DLD1 (cell line): Measurements from ENCODE around the gene ARL9.
"Not testable (repeated sequence)": the region's sequence is repeated elsewhere in the genome, so short reads cannot be mapped to it uniquely, and the experiment has no call there.

ENCODE experiments used
- in situ Hi-C: cut with HindIII; loops from 2 replicates; pipeline ENCODE4 v1.10.0; 2017; ENCODE audit warnings: low sequenced_read_pairs

The ARL9 gene, protein sequence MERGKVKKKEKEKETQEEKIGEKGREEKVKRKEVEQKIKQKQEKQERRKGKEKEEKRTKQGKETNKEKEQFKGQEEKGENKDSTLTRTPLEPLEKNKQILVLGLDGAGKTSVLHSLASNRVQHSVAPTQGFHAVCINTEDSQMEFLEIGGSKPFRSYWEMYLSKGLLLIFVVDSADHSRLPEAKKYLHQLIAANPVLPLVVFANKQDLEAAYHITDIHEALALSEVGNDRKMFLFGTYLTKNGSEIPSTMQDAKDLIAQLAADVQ

DNA sequence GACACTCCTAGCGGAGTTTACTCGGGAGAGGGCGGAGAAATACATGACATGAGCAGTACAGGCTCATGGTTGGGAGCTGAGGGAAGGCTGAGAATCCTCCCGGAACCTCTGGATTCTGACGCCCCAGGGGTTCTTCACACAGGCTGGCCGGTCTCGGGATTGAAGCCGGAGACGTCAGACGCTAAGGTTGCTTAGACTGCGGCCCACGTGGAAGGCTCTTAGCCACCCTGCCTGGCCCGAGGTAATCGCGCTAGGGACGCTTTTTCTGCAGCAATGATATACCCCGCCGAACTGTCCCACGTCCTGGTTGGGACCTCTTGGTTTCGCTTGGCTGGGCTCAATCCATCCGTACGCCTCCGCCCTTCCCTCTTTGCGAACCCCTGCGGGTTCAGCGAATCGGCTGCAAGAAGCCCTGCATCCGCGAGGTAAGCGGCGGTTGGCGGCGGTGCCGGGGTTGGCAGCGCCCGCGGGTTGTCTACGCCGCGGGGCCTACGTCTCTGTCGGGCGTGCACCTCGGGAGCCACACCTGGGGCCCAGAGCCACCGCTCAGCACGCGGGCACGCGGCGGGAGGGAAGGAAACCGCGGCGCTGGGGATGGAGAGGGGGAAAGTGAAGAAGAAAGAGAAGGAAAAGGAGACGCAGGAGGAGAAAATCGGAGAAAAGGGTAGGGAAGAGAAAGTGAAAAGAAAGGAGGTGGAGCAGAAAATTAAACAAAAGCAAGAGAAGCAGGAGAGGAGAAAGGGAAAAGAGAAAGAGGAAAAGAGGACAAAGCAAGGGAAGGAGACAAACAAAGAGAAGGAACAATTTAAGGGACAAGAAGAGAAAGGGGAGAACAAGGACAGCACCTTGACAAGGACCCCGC lies at the start of gene ARL9:
Gene ARL9 (plus strand): TSS at position 523 of the 862 bp plus-strand sequence. CDS start 72 bp downstream, at position 595.
- in situ Hi-C loops = no loop called here

DNA sequence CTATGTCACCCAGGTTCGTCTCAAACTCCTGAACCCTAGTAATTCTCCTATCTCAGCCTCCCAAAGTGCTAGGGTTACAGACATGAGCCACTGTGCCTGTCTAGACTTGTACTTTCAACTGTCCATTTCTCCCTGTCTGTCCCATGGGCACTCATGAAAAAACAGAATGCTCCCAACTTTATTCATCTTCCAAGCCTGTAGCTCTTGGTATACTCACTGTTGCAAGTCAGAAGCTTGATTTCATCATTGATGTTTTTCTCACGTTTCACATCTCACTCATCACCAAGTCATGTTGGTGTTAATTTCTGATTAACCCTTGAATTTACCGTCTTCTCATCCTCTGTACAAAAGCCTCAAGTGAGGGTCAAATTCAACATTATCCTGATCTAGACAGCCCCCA lies 45.5 kb upstream of the ARL9 start:
- in situ Hi-C loops = no loop called here

DNA sequence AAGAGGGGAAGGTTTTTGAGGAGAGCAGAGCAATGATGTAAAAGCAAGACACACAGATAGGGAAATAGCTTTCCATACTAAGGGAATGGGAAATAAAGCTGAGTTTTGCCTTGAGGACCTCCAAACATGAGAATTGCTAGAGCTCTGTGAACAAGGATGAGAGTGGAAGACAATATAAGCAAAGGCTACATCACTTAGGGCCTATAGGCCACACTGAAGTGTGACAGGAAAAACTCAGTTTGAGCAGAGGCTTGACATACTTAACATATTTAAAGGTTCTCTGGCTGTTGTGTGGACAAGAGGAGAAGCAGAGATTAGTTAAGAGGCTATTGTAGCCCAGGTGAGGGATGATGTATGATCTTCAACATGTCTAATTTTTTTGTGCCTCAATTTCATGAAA lies 43.4 kb upstream of the ARL9 start:
- in situ Hi-C loops = no loop called here

DNA sequence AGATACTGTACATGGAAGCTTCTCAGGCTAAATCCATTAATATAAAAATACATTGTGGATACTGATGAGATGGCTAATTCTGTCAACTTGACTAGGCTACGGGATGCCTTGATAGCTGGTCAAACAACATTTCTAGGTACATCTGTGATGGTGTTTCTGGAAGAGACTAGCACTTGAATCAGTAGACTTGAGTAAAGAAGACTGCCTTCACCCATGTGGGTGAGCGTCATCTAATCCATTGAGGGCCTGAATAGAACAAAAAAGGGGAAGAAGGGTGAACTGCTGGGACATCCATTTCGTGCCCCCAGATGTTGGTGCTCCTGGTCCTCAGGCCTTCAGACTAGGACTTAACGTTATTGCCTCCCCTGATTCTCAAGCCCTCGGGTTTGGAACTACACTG lies 41.9 kb upstream of the ARL9 start:
- in situ Hi-C loops = no loop called here

DNA sequence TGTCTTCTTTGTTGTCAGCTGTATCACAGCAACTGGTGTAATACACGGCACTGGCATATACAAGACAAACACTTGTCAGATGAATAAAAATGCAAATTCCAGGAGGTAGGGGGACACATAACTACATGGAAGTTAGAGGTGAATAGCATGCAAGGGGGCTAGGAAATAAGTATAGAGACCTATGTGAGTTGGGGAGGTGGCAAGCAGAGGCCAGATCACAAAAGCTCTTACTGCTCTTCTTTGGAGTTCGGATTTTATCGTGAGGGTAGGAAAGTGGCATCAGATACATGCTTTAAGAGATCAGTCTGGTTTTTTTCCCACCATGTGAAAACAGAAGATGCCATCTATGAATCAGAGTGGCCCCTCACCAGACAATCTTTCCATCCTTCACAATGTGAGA lies 41.0 kb upstream of the ARL9 start:
- in situ Hi-C loops = no loop called here

DNA sequence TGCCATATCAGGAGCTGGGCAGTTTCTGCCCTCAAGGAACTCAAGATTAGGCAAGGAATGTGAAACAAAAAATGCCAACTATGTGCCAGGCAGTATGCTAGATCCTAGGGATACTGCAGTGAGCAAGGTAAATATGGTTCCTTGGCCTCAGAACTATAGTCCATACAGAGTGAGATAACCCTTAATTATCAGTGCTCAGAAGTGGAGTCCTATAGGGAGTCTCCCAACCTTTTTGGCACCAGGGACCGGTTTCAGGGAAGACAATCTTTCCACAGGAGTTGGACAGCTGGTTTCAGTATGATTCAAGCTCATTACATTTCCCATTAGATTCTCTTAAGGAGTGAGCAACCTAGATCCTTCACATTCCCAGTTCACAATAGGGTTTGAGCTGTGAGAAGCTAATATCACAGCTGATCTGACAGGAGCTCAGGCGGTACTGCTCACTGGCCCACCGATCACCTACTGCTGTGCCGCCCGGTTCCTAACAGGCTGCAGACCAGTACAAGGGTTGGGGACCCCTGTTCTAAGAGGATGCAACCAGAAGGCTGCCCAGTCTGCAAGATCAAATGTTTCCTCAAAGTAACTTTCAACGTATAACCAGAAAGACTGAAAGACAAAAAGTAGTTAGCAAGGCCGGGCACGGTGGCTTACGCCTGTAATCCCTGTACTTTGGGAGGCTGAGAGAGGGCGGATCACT lies 39.8 kb upstream of the ARL9 start:
- in situ Hi-C loops = no loop called here

DNA sequence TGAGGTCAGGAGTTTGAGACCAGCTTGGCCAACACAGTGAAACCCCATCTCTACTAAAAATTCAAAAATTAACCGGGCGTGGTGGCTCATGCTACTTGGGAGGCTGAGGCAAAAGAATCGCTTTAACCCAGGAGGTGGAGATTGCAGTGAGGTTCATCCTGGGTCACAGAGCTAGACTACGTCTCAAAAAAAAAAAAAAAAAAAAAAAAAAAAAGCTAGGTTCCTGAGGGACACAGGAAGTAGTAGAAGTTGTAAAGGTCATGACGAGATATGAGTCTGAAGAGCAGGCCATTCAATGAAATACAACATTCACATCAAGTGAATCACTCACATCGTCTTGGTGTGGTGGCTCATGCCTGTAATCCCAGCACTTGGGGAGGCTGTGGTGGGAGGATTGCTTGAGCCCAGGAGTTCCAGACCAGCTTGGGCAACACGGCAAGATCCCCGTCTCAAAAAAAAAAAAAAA lies 39.3 kb upstream of the ARL9 start:
- in situ Hi-C loops = not testable (repeated sequence)

DNA sequence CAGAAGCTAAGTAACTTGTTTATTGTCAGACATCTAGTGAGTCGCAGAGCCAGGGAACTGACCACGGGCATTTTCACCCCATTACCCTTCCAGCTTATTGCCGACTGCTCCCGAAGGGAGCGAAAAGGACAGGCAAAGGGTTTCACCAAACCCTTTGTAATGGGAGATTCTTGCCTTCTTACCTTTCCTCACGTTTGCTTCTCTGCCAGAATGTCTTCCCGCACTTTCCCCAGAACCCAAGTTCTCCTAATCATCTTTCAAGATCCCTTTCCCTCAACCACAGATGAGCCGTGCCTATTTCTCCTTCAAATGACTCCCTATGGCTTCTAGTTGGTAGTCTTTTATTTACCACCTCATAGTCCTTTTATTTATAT lies 38.7 kb upstream of the ARL9 start:
- in situ Hi-C loops = no loop called here

DNA sequence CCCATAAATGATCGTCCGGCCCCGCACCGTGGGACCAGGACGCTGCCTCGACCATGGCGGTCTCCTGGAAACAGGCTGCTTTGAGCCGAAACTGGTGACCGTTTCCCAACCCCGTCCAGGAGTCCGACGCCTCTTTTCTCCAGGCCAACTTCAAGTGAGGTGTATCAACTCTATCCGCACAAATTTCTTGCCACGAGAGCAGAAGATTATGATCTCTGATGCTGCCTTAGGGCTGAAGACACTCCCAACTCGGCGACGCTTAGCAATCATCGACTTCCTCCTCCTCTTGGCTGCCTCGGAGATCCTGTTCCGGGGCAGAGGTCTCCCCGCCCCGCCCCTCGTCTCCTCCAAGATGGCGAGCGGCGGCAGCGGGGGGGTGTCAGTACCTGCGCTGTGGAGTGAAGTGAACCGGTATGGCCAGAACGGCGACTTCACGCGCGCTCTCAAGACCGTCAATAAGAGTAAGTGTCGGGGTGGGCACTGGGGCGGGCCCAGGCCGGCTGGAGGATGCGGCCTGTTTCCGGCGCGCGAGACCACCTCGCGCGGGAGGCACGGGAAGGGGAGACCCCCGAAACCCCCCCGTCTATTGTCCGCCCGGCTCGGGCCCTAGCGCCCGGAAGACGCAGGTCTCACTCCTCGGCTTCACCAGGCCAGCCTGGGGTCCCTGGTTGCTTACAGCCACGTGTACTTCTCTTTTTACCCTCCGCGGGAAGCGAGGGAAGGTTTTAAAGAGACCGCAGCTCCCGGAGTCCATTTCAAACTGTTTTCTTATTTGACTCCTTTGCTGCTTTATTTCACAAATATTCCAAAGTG lies 38.1 kb upstream of the ARL9 start, which contains the start of gene SRP72:
Gene SRP72 (plus strand): TSS at position 334 of the 813 bp plus-strand sequence. CDS start 19 bp downstream, at position 353.
- in situ Hi-C loops = no loop called here

DNA sequence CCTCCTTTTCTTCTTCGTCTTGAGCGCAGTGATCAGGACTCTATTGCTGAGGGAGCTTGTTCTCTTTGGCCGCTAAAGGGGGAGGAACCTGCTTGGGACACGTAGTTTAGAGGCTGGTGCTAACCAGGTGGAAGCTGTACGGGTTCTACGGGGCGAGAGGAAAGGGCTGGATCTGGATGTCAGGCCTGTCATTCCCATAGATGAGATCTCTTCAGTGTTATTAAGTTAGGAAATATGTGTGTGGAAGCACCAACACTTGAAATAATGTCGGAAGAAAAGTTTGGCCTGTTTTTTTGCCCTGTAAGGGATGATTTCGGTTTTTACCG lies 37.5 kb upstream of the ARL9 start:
- in situ Hi-C loops = no loop called here

DNA sequence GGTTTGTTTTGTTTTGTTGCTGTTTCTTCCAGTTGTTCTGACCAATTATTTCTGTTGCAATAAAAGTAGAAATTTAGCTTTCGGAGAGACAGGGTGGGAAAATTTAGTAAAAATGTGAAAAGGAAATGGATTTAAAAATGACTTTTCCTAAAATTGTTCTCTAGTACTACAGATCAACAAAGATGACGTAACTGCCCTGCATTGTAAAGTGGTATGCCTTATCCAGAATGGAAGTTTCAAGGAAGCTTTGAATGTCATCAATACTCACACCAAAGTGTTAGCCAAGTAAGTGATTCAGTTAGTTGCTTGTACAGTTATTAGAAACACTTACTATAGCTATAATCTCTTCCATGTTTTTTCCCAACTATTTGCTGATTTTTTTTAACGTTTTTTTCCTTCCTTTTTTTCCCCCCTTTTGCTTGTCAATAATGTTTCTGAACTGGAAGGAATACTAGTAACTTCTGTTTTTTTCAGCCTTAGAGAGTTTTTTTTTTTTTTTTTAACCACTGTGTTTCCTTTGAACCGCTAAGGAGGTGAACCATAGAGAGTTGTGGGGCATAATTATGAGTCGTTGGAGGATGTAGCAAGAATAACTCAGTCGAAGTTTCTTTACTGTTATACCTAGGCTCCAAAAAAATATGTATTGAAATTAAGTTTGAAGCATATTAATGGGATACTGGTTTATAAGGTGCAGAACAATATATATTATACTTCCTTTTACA lies 35.9 kb upstream of the ARL9 start:
- in situ Hi-C loops = no loop called here

DNA sequence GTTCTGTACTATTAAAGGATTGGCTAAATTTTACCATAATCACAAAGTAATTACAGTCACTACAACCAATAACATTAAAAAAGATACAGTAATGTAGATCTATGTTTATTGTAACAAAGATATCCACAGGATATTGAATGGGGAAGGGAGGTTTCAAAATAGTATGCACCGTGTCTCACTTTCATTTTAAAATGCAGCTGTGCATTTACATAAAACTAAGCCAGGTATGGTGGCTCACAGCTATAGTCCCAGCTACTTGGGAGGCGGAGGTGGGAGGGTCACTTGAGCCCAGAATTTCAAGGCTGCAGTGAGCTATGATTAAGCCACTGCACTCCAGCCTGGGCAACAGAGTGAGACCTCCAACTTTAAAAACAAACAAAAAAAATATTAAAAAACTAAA lies 29.7 kb upstream of the ARL9 start:
- in situ Hi-C loops = no loop called here

DNA sequence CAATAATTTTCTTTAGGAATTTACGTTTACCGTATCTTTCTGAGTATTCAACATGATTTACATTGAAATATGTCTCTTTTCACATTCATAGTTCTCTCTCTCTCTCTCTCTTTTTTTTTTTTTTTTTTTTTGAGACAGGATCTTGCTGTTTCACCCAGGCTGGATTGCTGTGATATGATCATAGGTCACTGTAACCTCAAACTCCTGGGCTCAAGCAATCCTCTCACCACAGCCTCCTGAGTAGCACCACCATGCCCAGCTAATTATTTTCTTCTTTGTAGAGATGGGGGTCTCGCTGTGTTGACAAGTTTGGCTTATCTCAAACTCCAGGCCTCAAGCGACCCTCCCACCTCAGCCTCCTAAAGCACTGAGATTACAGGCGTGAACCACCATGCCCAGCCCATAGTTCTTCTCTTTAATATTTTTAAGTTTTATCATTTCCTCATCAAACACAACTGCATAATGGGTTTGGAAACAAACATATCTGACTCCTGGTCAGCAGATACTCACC lies 28.3 kb upstream of the ARL9 start:
- in situ Hi-C loops = no loop called here

DNA sequence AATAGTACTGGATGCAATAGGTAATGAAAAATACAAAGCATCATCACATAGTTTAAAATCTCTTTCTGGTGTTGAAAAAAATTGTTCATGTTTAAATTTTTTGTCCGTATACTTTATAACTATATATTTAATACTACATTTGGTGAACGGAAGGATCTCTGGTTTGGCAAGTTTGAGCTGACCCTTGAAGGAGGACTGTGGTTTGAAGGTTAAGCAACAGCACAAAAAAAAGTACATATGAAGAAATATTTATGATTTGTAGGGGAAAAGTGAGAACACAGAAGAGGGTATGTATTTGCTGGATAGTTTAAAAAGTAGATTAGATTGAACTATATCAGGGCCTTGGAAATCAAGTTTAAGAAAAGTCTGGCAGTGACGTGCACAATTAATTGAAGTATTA lies 24.9 kb upstream of the ARL9 start:
- in situ Hi-C loops = no loop called here

DNA sequence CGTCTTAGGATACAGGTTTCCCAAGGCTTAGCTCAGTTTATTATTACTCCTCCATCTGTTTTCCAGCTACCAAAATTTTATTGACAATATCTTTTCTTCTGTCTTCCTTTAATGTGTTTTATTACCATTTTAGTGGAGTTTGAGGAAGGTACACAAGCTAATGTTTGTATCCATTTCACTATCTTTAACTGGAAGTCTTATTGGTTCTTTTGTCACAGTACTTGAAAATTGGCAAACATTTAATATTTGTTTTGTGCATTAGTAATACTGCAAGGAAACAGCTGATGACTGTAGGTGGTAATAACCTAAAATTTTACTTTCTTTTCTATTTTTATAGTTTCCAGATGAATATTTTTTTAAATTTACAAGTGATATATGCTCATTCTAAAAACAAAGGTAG lies 9.3 kb upstream of the ARL9 start:
- in situ Hi-C loops = loop anchor here (5.0 kb wide), 1 partner anchor 41 kb away; no protein-coding TSS in a partner anchor

DNA sequence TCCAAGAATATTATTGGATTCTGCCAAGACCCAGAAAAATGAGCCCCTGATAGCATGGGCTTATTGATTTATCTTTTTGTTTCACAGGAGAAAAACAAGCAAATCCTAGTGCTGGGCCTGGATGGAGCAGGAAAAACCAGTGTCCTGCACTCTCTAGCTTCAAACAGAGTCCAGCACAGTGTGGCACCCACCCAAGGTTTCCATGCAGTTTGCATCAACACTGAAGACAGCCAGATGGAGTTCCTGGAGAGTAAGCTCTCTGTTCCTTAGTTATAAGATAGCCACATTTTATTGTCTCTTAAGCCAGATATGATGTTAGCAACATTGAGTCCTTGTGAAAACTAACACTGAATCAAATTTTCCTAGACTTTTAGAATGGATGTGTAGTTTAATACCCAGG lies 5.5 kb downstream of the ARL9 start:
- in situ Hi-C loops = no loop called here

DNA sequence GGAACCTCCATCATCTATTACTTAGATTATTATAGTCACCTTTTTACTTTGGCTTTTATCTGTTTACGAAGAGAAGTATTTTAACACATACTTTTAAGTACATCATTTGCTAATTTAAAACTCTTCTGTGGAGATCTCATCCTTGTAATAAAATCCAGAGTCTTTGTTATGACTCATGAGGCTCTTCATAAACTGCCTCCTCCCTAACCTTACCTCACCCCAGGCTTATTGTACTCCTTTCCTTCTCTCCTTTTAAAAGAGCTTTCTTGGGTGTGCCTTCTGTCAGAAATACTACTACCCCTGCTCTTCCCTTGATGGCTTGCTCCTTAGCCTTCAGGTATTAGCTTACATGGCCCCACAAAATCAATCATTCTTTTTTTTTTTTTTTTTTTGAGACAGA lies 6.6 kb downstream of the ARL9 start:
- in situ Hi-C loops = no loop called here

DNA sequence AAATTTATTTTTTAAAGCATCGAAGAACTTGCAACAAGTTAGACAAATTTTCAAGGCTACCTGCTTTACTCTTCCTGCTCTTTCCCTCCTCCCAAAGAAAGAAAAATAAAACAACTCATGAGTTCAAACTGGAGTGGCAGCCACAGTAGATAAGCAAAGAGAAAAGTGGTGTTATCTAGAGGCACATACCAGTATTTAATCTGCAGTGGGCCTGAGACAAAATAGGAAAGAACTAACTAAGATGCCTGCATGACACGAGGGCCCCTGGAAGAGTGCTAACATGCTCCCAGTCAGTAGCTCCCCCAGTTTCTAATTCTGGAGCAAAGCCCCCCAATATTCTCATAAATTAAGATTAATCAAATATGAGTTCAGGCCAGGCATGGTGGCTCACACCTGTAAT lies 7.9 kb downstream of the ARL9 start:
- in situ Hi-C loops = no loop called here

DNA sequence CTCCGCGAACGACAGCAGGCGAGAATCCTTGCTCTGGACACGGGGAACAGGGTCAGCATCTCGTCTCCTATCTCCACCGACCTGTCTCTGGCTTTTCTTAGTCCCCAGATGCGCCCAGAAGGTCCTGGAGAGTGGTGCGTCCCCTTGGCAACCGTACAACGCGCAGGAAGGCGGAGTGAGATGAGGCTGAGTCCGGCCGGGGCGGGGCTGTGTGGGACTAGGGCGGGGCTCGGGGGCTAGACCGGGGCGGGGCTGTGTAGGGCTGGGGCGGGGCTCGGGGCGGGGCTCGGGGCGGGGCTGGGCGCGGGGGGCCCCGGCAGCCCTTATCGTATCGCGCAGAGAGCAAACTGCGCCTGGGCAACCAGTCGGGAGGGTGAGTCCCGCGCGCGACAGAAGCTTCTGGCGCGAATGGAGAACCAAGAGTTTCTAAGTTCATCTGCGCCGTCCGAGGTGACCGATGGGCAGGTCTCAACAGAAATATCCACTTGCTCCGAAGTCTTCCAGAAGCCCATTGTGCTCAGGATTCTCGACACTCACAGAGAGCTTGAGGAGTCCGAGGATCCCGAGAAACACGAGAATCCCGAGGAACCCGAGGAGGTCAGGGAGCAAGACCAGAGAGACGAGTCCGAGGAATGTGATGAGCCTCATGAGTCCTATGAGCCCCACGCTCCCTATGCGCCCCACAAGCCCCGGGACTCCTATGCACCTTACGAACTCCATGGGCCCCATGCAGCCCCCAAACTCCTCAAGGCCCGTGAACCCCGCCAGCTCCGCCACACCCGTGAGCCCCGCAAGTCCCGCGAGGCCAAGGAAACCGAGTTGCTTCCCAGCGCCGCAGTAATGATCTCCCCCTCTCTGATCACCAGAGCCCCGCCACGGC lies 24.9 kb downstream of the ARL9 start:
- in situ Hi-C loops = no loop called here
